Vagina (tissue), 2 donors: ENCODE results near the gene AFG3L2. TPM values are rescaled to one million over a fixed set of nuclear protein-coding genes. Genes with fewer than 3 reads are reported as not detected.

Experiments
- DNase-seq, 2 donors: peaks; one replicate each; pipeline ENCODE4 v3.0.0-alpha.2; 2017; ENCODE audit errors: extremely low spot score in 2 of 2
- H3K27ac ChIP-seq: fragments of 200-600 bp; sonication (generic); one replicate; pipeline ENCODE4 v1.5.1; 2019
- H3K27me3 ChIP-seq: fragments of 200-600 bp; sonication (generic); one replicate; pipeline ENCODE4 v1.5.1; 2019
- H3K36me3 ChIP-seq, 2 donors: fragments of 200-600 bp; sonication (generic); one replicate each; pipeline ENCODE4 v1.5.1; 2017 to 2019
- H3K4me1 ChIP-seq: fragments of 200-600 bp; sonication (generic); one replicate; pipeline ENCODE4 v1.5.1; 2019
- H3K4me3 ChIP-seq, 2 donors: fragments of 200-600 bp; sonication (generic); 1 replicate in 1 of 2; 2 replicates in 1 of 2; pipeline ENCODE4 v1.5.1; 2016 to 2019
- H3K9me3 ChIP-seq: fragments of 200-600 bp; sonication (generic); one replicate; pipeline ENCODE4 v1.5.1; 2019
- CTCF ChIP-seq, 3 experiments: fragments of 450-650 bp in 2 of 3; fragments of 200-600 bp in 1 of 3; sonication (generic) in 1 of 3; IDR thresholded peaks; one replicate each; pipeline ENCODE4 v1.5.1; 2017 to 2019; ENCODE audit warnings: antibody characterized with exemption in 3 of 3, mild to moderate bottlenecking in 2 of 3, moderate library complexity in 2 of 3
- POLR2A ChIP-seq, 2 donors: fragments of 450-650 bp; IDR thresholded peaks; one replicate each; pipeline ENCODE4 v1.6.1; 2017; ENCODE audit warnings: antibody characterized with exemption in 2 of 2, mild to moderate bottlenecking in 2 of 2, moderate library complexity in 2 of 2
- POLR2AphosphoS5 ChIP-seq, 2 donors: sonication (generic); formaldehyde crosslinking; IDR thresholded peaks; one replicate each; pipeline ENCODE4 v1.9.0; 2017; ENCODE audit warnings: antibody characterized with exemption in 2 of 2, mild to moderate bottlenecking in 2 of 2, low read depth in 1 of 2; ENCODE audit not compliant: insufficient read depth in 1 of 2
- intact Hi-C: fragments of 100-400 bp; cut with DNase I; formaldehyde crosslinking; loops from one replicate; pipeline ENCODE4 v1.15.1; 2023
- total RNA-seq: library from RNA; depleted of rRNA; stranded (reverse); fragments of >200 nt; gene quantifications from one replicate; pipeline ENCODE4 v1.2.3, GENCODE V29; 2016

The AFG3L2 gene
- total RNA-seq, 1 donor from 2014 or later: 38.3 TPM

GRCh38 chr18:12327510-12328178 is 49.4 kb downstream of the AFG3L2 start:
- H3K36me3 ChIP-seq: peaks cover 3 to 55% of the 10 kb centered on the region in 2 donors
- H3K27ac ChIP-seq: no peak overlapping the region
- no peaks in the 10 kb centered on the region for H3K4me1 ChIP-seq
- TF ChIP-seq CTCF (IDR thresholded peaks at IDR 0.05): peak; percentile 32 to 40 (median 37)
- no peak for TF ChIP-seq POLR2A (IDR thresholded peaks at IDR 0.05)
- peak in 1 of 2 donors; percentile 25 for TF ChIP-seq POLR2AphosphoS5 (IDR thresholded peaks at IDR 0.05; ENCODE audit: insufficient read depth in 1 of 2, low read depth in 1 of 2)
- peak in 1 of 2 donors; percentile 83 for DNase-seq
- H3K4me3 ChIP-seq: no peak overlapping the region
- no peaks in the 10 kb centered on the region for H3K9me3 ChIP-seq
- intact Hi-C loops: no loop called here
- no peaks in the 10 kb centered on the region for H3K27me3 ChIP-seq

GRCh38 chr18:12326711-12327460 is 50.1 kb downstream of the AFG3L2 start:
- no peak overlapping the region for H3K4me3 ChIP-seq
- no peaks in the 10 kb centered on the region for H3K4me1 ChIP-seq
- peak in 1 of 2 donors; percentile 52 for DNase-seq
- TF ChIP-seq POLR2A (IDR thresholded peaks at IDR 0.05): no peak
- TF ChIP-seq CTCF (IDR thresholded peaks at IDR 0.05): no peak
- no peak for TF ChIP-seq POLR2AphosphoS5 (IDR thresholded peaks at IDR 0.05; ENCODE audit: insufficient read depth in 1 of 2, low read depth in 1 of 2)
- intact Hi-C loops: no loop called here
- H3K36me3 ChIP-seq: peaks cover 3 to 55% of the 10 kb centered on the region in 2 donors
- H3K27ac ChIP-seq: no peak overlapping the region
- H3K9me3 ChIP-seq: no peaks in the 10 kb centered on the region
- H3K27me3 ChIP-seq: no peaks in the 10 kb centered on the region

- Histone ChIP-seq H3K4me3 (no peak overlapping the region), H3K4me1 (no peaks in the 10 kb centered on the region), H3K27ac (no peak overlapping the region), H3K9me3 (no peaks in the 10 kb centered on the region), H3K27me3 (no peaks in the 10 kb centered on the region), H3K36me3 (peaks cover 3 to 55% of the 10 kb centered on the region in 2 donors)
- intact Hi-C loops: no loop called here
- TF ChIP-seq CTCF (IDR thresholded peaks at IDR 0.05) (no peak), POLR2AphosphoS5 (IDR thresholded peaks at IDR 0.05; ENCODE audit: insufficient read depth in 1 of 2, low read depth in 1 of 2) (no peak), POLR2A (IDR thresholded peaks at IDR 0.05) (no peak)
- DNase-seq: peak in 1 of 2 donors; percentile 79
Observed at GRCh38 chr18:12325726-12326245, 51.2 kb downstream of the AFG3L2 start.

- DNase-seq: peak in 1 of 2 donors; percentile 77
- Histone ChIP-seq H3K36me3 (peaks cover 3 to 55% of the 10 kb centered on the region in 2 donors), H3K27ac (no peak overlapping the region), H3K9me3 (no peaks in the 10 kb centered on the region), H3K27me3 (no peaks in the 10 kb centered on the region), H3K4me3 (no peak overlapping the region), H3K4me1 (no peaks in the 10 kb centered on the region)
- TF ChIP-seq POLR2AphosphoS5 (IDR thresholded peaks at IDR 0.05; ENCODE audit: insufficient read depth in 1 of 2, low read depth in 1 of 2) (no peak), CTCF (IDR thresholded peaks at IDR 0.05) (no peak), POLR2A (IDR thresholded peaks at IDR 0.05) (no peak)
- intact Hi-C loops: no loop called here
Observed at GRCh38 chr18:12324991-12325725, 51.9 kb downstream of the AFG3L2 start.
